ENCODE measurements around the gene REXO4. TPM values are rescaled to one million over a fixed set of nuclear protein-coding genes. Genes with fewer than 3 reads are reported as not detected.
"Not testable (repeated sequence)": the region's sequence is repeated elsewhere in the genome, so short reads cannot be mapped to it uniquely, and the experiment has no call there.

REXO4 gene
- total RNA-seq, 1 donor from 2014 or later = 26.1 TPM

DNA sequence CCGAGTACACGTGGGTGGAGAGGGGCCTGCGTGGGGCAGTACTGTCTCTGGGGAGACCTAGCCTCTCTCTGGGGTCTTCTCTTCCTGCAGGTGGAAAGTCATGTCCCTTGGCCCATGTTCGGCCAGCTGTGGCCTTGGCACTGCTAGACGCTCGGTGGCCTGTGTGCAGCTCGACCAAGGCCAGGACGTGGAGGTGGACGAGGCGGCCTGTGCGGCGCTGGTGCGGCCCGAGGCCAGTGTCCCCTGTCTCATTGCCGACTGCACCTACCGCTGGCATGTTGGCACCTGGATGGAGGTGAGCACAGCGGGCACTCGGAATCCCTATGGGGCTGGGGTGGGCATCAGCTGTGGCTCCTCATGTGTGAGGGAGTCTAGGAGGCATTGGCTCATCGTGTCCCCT lies 36.5 kb upstream of the REXO4 start:
- TF ChIP-seq, protein P1, sequence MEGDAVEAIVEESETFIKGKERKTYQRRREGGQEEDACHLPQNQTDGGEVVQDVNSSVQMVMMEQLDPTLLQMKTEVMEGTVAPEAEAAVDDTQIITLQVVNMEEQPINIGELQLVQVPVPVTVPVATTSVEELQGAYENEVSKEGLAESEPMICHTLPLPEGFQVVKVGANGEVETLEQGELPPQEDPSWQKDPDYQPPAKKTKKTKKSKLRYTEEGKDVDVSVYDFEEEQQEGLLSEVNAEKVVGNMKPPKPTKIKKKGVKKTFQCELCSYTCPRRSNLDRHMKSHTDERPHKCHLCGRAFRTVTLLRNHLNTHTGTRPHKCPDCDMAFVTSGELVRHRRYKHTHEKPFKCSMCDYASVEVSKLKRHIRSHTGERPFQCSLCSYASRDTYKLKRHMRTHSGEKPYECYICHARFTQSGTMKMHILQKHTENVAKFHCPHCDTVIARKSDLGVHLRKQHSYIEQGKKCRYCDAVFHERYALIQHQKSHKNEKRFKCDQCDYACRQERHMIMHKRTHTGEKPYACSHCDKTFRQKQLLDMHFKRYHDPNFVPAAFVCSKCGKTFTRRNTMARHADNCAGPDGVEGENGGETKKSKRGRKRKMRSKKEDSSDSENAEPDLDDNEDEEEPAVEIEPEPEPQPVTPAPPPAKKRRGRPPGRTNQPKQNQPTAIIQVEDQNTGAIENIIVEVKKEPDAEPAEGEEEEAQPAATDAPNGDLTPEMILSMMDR (IDR thresholded peaks at IDR 0.05; ENCODE audit: unreplicated experiment) = no peak
- no peak for DNase-seq (ENCODE audit: low spot score in 2 of 2, unreplicated experiment in 2 of 2)
- Mint-ChIP-seq H3K36me3 (no peaks in the 10 kb centered on the region), H3K9me3 (no peaks in the 10 kb centered on the region), H3K4me1 (peaks cover 2% of the 10 kb centered on the region), H3K4me3 (no peak overlapping the region), H3K27ac (no peak overlapping the region), H3K27me3 (ENCODE audit: low read depth) (no peaks in the 10 kb centered on the region)

GRCh38 chr9:133453651-133454050 lies 35.8 kb upstream of the REXO4 start:
- DNase-seq (ENCODE audit: low spot score in 2 of 2, unreplicated experiment in 2 of 2) = no peak
- TF ChIP-seq, protein P1 (IDR thresholded peaks at IDR 0.05; ENCODE audit: unreplicated experiment) = no peak
- Mint-ChIP-seq H3K27me3 (ENCODE audit: low read depth) (no peaks in the 10 kb centered on the region), H3K4me3 (no peak overlapping the region), H3K36me3 (no peaks in the 10 kb centered on the region), H3K4me1 (no peaks in the 10 kb centered on the region), H3K27ac (no peak overlapping the region), H3K9me3 (no peaks in the 10 kb centered on the region)

DNA sequence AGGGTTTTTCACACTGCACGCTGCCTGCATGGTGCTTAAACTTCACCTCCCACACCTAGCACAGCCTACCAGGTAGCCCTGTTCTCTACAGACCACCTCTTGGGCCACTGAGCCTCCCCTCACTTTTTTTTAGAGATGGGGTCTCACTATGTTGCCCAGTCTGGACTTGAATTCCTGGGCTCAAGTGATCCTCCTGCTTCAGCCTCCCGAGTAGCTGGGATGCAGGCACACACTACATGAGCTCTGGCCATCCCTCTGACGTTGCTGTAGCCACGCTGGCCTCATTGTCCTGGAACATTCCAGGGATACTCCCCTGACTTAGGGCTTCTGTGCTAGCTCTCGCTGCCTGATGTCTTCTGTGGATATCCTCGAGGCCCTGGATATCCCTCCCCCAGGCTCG lies 34.8 kb upstream of the REXO4 start:
- no peak overlapping the region for H3K27ac Mint-ChIP-seq
- no peaks in the 10 kb centered on the region for H3K4me1 Mint-ChIP-seq
- TF ChIP-seq, protein P1 (IDR thresholded peaks at IDR 0.05; ENCODE audit: unreplicated experiment) = no peak
- no peaks in the 10 kb centered on the region for H3K27me3 Mint-ChIP-seq (ENCODE audit: low read depth)
- DNase-seq (ENCODE audit: low spot score in 2 of 2, unreplicated experiment in 2 of 2) = no peak
- no peak overlapping the region for H3K4me3 Mint-ChIP-seq
- H3K36me3 Mint-ChIP-seq = no peaks in the 10 kb centered on the region
- no peaks in the 10 kb centered on the region for H3K9me3 Mint-ChIP-seq

DNA sequence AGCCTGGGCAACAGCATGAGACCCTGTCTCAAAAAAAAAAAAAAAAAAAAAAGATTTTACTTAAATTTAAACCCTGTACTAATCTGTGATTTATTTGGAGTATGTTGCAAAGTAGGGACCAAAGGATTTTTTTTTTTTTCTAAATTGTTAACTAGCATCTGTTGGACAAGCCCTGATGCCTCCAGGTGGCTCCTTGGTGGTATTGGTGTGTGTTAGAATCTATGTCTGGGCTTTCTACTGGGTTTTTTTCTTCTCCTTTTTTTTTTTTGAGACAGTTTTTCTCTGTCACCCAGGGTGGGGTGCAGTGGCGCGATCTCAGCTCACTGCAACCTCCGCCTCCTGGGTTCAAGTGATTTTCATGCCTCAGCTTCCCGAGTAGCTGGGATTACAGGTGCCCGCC lies 34.1 kb upstream of the REXO4 start:
- H3K9me3 Mint-ChIP-seq; H3K4me1 Mint-ChIP-seq; H3K4me3 Mint-ChIP-seq; H3K27me3 Mint-ChIP-seq (ENCODE audit: low read depth); H3K36me3 Mint-ChIP-seq; DNase-seq (ENCODE audit: low spot score in 2 of 2, unreplicated experiment in 2 of 2); H3K27ac Mint-ChIP-seq: not testable (repeated sequence)

GRCh38 chr9:133449760-133450159 lies 31.9 kb upstream of the REXO4 start:
- TF ChIP-seq, protein P1 (IDR thresholded peaks at IDR 0.05; ENCODE audit: unreplicated experiment) = no peak
- H3K27ac Mint-ChIP-seq = no peak overlapping the region
- no peaks in the 10 kb centered on the region for H3K9me3 Mint-ChIP-seq
- H3K36me3 Mint-ChIP-seq = no peaks in the 10 kb centered on the region
- no peaks in the 10 kb centered on the region for H3K4me1 Mint-ChIP-seq
- no peak overlapping the region for H3K4me3 Mint-ChIP-seq
- H3K27me3 Mint-ChIP-seq (ENCODE audit: low read depth) = peaks cover 9% of the 10 kb centered on the region
- no peak for DNase-seq (ENCODE audit: low spot score in 2 of 2, unreplicated experiment in 2 of 2)

GRCh38 chr9:133448487-133448972 lies 30.7 kb upstream of the REXO4 start:
- Mint-ChIP-seq H3K27ac (no peak overlapping the region), H3K27me3 (ENCODE audit: low read depth) (peaks cover 9% of the 10 kb centered on the region), H3K4me1 (no peaks in the 10 kb centered on the region), H3K9me3 (no peaks in the 10 kb centered on the region), H3K4me3 (no peak overlapping the region), H3K36me3 (no peaks in the 10 kb centered on the region)
- no peak for DNase-seq (ENCODE audit: low spot score in 2 of 2, unreplicated experiment in 2 of 2)
- TF ChIP-seq, protein P1 (IDR thresholded peaks at IDR 0.05; ENCODE audit: unreplicated experiment) = no peak

Measured in mesothelial cell of epicardium (in vitro differentiated cells).